ENCODE data around the gene FYCO1.

Gene FYCO1

GRCh38 chr3:45894015-45894414 lies 101.6 kb downstream of the FYCO1 start:
- DNase-seq = no peak
- Histone ChIP-seq H3K9me3 (ENCODE audit: insufficient read depth, low read length, severe bottlenecking) (no peaks in the 10 kb centered on the region), H3K4me3 (ENCODE audit: low read depth in 1 of 2, low read length in 2 of 2) (no peak overlapping the region), H3K79me2 (ENCODE audit: insufficient read depth, low read length) (peaks cover 99% of the 10 kb centered on the region), H4K20me1 (ENCODE audit: insufficient read depth, low read length) (peaks cover 85% of the 10 kb centered on the region), H3K27ac (ENCODE audit: low read length) (peak overlapping the region; percentile 79), H2AFZ (ENCODE audit: low read depth, low read length) (no peak overlapping the region), H3K4me1 (ENCODE audit: insufficient read depth, low read length) (peaks cover 97% of the 10 kb centered on the region), H3K9ac (ENCODE audit: low read depth, low read length) (no peak overlapping the region), H3K4me2 (ENCODE audit: insufficient read depth, low read length) (peak overlapping the region; percentile 32), H3K36me3 (ENCODE audit: insufficient read depth, low read length) (peaks cover 95% of the 10 kb centered on the region), H3K27me3 (ENCODE audit: insufficient read depth, low read length, poor library complexity) (no peaks in the 10 kb centered on the region)
- ATAC-seq (ENCODE audit: insufficient read depth, low read depth) = no peak
- no peak for TF ChIP-seq CTCF (IDR thresholded peaks at IDR 0.05; ENCODE audit: borderline replicate concordance, extremely low read depth, low read length, poor library complexity, severe bottlenecking)
- no peak for TF ChIP-seq EZH2 (IDR thresholded peaks at IDR 0.05; ENCODE audit: borderline replicate concordance, low read depth, low read length, severe bottlenecking)

- peaks cover 95% of the 10 kb centered on the region for H3K36me3 ChIP-seq (ENCODE audit: insufficient read depth, low read length)
- TF ChIP-seq CTCF (IDR thresholded peaks at IDR 0.05; ENCODE audit: borderline replicate concordance, extremely low read depth, low read length, poor library complexity, severe bottlenecking) (no peak), EZH2 (IDR thresholded peaks at IDR 0.05; ENCODE audit: borderline replicate concordance, low read depth, low read length, severe bottlenecking) (no peak)
- no peak overlapping the region for H3K4me3 ChIP-seq (ENCODE audit: low read depth in 1 of 2, low read length in 2 of 2)
- DNase-seq (no peak), ATAC-seq (ENCODE audit: insufficient read depth, low read depth) (no peak)
- H3K27ac ChIP-seq (ENCODE audit: low read length) = peak overlapping the region; percentile 71
- H3K4me1 ChIP-seq (ENCODE audit: insufficient read depth, low read length) = peaks cover 99% of the 10 kb centered on the region
- peaks cover 99% of the 10 kb centered on the region for H3K79me2 ChIP-seq (ENCODE audit: insufficient read depth, low read length)
- no peaks in the 10 kb centered on the region for H3K27me3 ChIP-seq (ENCODE audit: insufficient read depth, low read length, poor library complexity)
- peaks cover 84% of the 10 kb centered on the region for H4K20me1 ChIP-seq (ENCODE audit: insufficient read depth, low read length)
- H3K9me3 ChIP-seq (ENCODE audit: insufficient read depth, low read length, severe bottlenecking) = no peaks in the 10 kb centered on the region
- H3K4me2 ChIP-seq (ENCODE audit: insufficient read depth, low read length) = peak overlapping the region; percentile 33
- H3K9ac ChIP-seq (ENCODE audit: low read depth, low read length) = no peak overlapping the region
- H2AFZ ChIP-seq (ENCODE audit: low read depth, low read length) = no peak overlapping the region
Observed at GRCh38 chr3:45892161-45892560, 103.5 kb downstream of the FYCO1 start.

- ATAC-seq (ENCODE audit: insufficient read depth, low read depth) (peak; percentile 41; the same call in 2 of the 3 replicates), DNase-seq (peak; percentile 69)
- H3K27ac ChIP-seq (ENCODE audit: low read length) = peak overlapping the region; percentile 43
- H3K9me3 ChIP-seq (ENCODE audit: insufficient read depth, low read length, severe bottlenecking) = no peaks in the 10 kb centered on the region
- H3K4me1 ChIP-seq (ENCODE audit: insufficient read depth, low read length) = peaks cover 99% of the 10 kb centered on the region
- peaks cover 84% of the 10 kb centered on the region for H4K20me1 ChIP-seq (ENCODE audit: insufficient read depth, low read length)
- TF ChIP-seq CTCF (IDR thresholded peaks at IDR 0.05; ENCODE audit: borderline replicate concordance, extremely low read depth, low read length, poor library complexity, severe bottlenecking) = no peak
- TF ChIP-seq EZH2 (IDR thresholded peaks at IDR 0.05; ENCODE audit: borderline replicate concordance, low read depth, low read length, severe bottlenecking) = no peak
- H3K36me3 ChIP-seq (ENCODE audit: insufficient read depth, low read length) = peaks cover 95% of the 10 kb centered on the region
- H3K27me3 ChIP-seq (ENCODE audit: insufficient read depth, low read length, poor library complexity) = no peaks in the 10 kb centered on the region
- no peak overlapping the region for H2AFZ ChIP-seq (ENCODE audit: low read depth, low read length)
- H3K4me2 ChIP-seq (ENCODE audit: insufficient read depth, low read length) = no peak overlapping the region
- no peak overlapping the region for H3K4me3 ChIP-seq (ENCODE audit: low read depth in 1 of 2, low read length in 2 of 2)
- 0 out of 2 replicates have a peak overlapping the region, but pooled peaks have one; percentile 3 for H3K9ac ChIP-seq (ENCODE audit: low read depth, low read length)
- H3K79me2 ChIP-seq (ENCODE audit: insufficient read depth, low read length) = peaks cover 99% of the 10 kb centered on the region
Observed at GRCh38 chr3:45890405-45890804, 105.2 kb downstream of the FYCO1 start.

GRCh38 chr3:45889337-45889736 lies 106.3 kb downstream of the FYCO1 start:
- H2AFZ ChIP-seq (ENCODE audit: low read depth, low read length) = no peak overlapping the region
- no peak overlapping the region for H3K9ac ChIP-seq (ENCODE audit: low read depth, low read length)
- no peak overlapping the region for H3K4me3 ChIP-seq (ENCODE audit: low read depth in 1 of 2, low read length in 2 of 2)
- no peak overlapping the region; the same call in 1 of the 2 replicates for H3K4me2 ChIP-seq (ENCODE audit: insufficient read depth, low read length)
- no peak for DNase-seq
- TF ChIP-seq EZH2 (IDR thresholded peaks at IDR 0.05; ENCODE audit: borderline replicate concordance, low read depth, low read length, severe bottlenecking) = no peak
- no peak for TF ChIP-seq CTCF (IDR thresholded peaks at IDR 0.05; ENCODE audit: borderline replicate concordance, extremely low read depth, low read length, poor library complexity, severe bottlenecking)
- H3K27ac ChIP-seq (ENCODE audit: low read length) = peak overlapping the region; percentile 46
- no peaks in the 10 kb centered on the region for H3K27me3 ChIP-seq (ENCODE audit: insufficient read depth, low read length, poor library complexity)
- H3K79me2 ChIP-seq (ENCODE audit: insufficient read depth, low read length) = peaks cover 99% of the 10 kb centered on the region
- ATAC-seq (ENCODE audit: insufficient read depth, low read depth) = no peak
- peaks cover 95% of the 10 kb centered on the region for H3K36me3 ChIP-seq (ENCODE audit: insufficient read depth, low read length)
- H3K9me3 ChIP-seq (ENCODE audit: insufficient read depth, low read length, severe bottlenecking) = no peaks in the 10 kb centered on the region
- H3K4me1 ChIP-seq (ENCODE audit: insufficient read depth, low read length) = peaks cover 99% of the 10 kb centered on the region
- peaks cover 85% of the 10 kb centered on the region for H4K20me1 ChIP-seq (ENCODE audit: insufficient read depth, low read length)

Data from DND-41 (cell line).